Keratinocyte (primary cell): ENCODE measurements around the gene STAG1. TPM values are rescaled to one million over a fixed set of nuclear protein-coding genes. Genes with fewer than 3 reads are reported as not detected.
"Not testable (repeated sequence)": the region's sequence is repeated elsewhere in the genome, so short reads cannot be mapped to it uniquely, and the experiment has no call there.

Experiments
- DNase-seq: peaks from one replicate; pipeline ENCODE4 v3.0.0-alpha.2; 2011; ENCODE audit warnings: low read depth, missing footprints, low spot score
- FAIRE-seq: peaks from 2 replicates; lab custom pipeline; 2011; peaks lifted over from hg19 to GRCh38; lab: Jason Lieb, UNC
- H2AFZ ChIP-seq: 2 replicates; pipeline ENCODE4 v1.6.0; 2012; ENCODE audit warnings: low read length, control low read depth, inconsistent platforms; ENCODE audit not compliant: control insufficient read depth
- H3K27ac ChIP-seq: 2 replicates; pipeline ENCODE4 v1.5.1; 2011; ENCODE audit warnings: low read length; ENCODE audit not compliant: control insufficient read depth, insufficient read depth
- H3K27me3 ChIP-seq: 3 replicates; pipeline ENCODE4 v1.6.0; 2011; ENCODE audit warnings: low read length; ENCODE audit not compliant: control insufficient read depth, insufficient read depth; ENCODE audit errors: extremely low read depth
- H3K36me3 ChIP-seq, 2 experiments: 2 replicates in 1 of 2; 3 replicates in 1 of 2; pipeline ENCODE4 v1.5.1; 2011; ENCODE audit warnings: low read length in 2 of 2, mild to moderate bottlenecking in 1 of 2; ENCODE audit not compliant: control insufficient read depth in 2 of 2, insufficient read depth in 2 of 2; ENCODE audit errors: extremely low read depth in 1 of 2
- H3K4me1 ChIP-seq: 3 replicates; pipeline ENCODE4 v1.5.1; 2011; ENCODE audit warnings: low read length; ENCODE audit not compliant: control insufficient read depth, insufficient read depth; ENCODE audit errors: extremely low read depth
- H3K4me2 ChIP-seq: 3 replicates; pipeline ENCODE4 v1.6.0; 2011; ENCODE audit warnings: low read depth, low read length; ENCODE audit not compliant: control insufficient read depth, insufficient read depth; ENCODE audit errors: extremely low read depth
- H3K4me3 ChIP-seq, 3 experiments: fragments of 200-600 bp in 1 of 3; sonication (generic) in 1 of 3; 2 replicates in 2 of 3; 3 replicates in 1 of 3; pipeline ENCODE4 v1.5.1; 2011 to 2016; ENCODE audit warnings: low read length in 3 of 3, mild to moderate bottlenecking in 3 of 3, control low read depth in 2 of 3, inconsistent platforms in 1 of 3, low read depth in 1 of 3, mixed read lengths in 1 of 3, mixed run types in 1 of 3, moderate library complexity in 1 of 3; ENCODE audit not compliant: control insufficient read depth in 2 of 3, insufficient read depth in 2 of 3; ENCODE audit errors: extremely low read depth in 1 of 3
- H3K79me2 ChIP-seq: 2 replicates; pipeline ENCODE4 v1.6.0; 2012; ENCODE audit warnings: low read length; ENCODE audit not compliant: control insufficient read depth, insufficient read depth
- H3K9ac ChIP-seq: 3 replicates; pipeline ENCODE4 v1.6.0; 2011; ENCODE audit warnings: low read length; ENCODE audit not compliant: control insufficient read depth, insufficient read depth; ENCODE audit errors: extremely low read depth
- H3K9me1 ChIP-seq: 3 replicates; pipeline ENCODE4 v1.6.0; 2011; ENCODE audit warnings: low read length; ENCODE audit not compliant: control insufficient read depth, insufficient read depth; ENCODE audit errors: extremely low read depth
- H3K9me3 ChIP-seq: 2 replicates; pipeline ENCODE4 v1.5.1; 2012; ENCODE audit warnings: low read depth, low read length; ENCODE audit not compliant: control insufficient read depth
- H4K20me1 ChIP-seq: 3 replicates; pipeline ENCODE4 v1.6.0; 2011; ENCODE audit warnings: low read length; ENCODE audit not compliant: control insufficient read depth, insufficient read depth; ENCODE audit errors: extremely low read depth
- EZH2 ChIP-seq: IDR thresholded peaks from one replicate; pipeline ENCODE4 v1.6.1; 2012; ENCODE audit warnings: inconsistent platforms, mild to moderate bottlenecking, low read length, moderate library complexity
- dilution Hi-C: fragments of 300-500 bp; cut with MboI; formaldehyde crosslinking; loops from one replicate; pipeline ENCODE4 v1.7.0; 2020; ENCODE audit warnings: low sequenced_read_pairs; ENCODE audit not compliant: extremely low pct_ligation_motif_present
- polyA plus RNA-seq, 5 experiments: library from polyadenylated mRNA; depleted of rRNA in 3 of 5; stranded (reverse) in 3 of 5; stranded (forward) in 1 of 5; unstranded in 1 of 5; fragments of >200 nt; gene quantifications; 1 replicate in 1 of 5; 2 replicates in 3 of 5; 3 replicates in 1 of 5; pipeline versions ENCODE4 v1.2.1 to v1.2.3, GENCODE V29; 2011 to 2012; ENCODE audit warnings: missing spikeins in 2 of 5, low read depth in 1 of 5, low replicate concordance in 1 of 5
- TF ChIP-seq, protein P1 (sequence below), 3 experiments: IDR thresholded peaks in 1 of 3; conservative IDR thresholded peaks in 1 of 3; optimal IDR thresholded peaks in 1 of 3; 2 replicates in 2 of 3; 3 replicates in 1 of 3; pipeline versions ENCODE3 to v1.5.1; 2011; ENCODE audit warnings: low read length in 3 of 3, mild to moderate bottlenecking in 3 of 3, moderate library complexity in 2 of 3, control low read depth in 1 of 3, inconsistent platforms in 1 of 3; ENCODE audit not compliant: insufficient read depth in 2 of 3; ENCODE audit errors: extremely low read depth in 1 of 3

Gene STAG1
- polyA plus RNA-seq, 1 donor (not counting 4 experiments of a cell fraction or from before 2014, with no cell fraction given) = 11.8 TPM

DNA sequence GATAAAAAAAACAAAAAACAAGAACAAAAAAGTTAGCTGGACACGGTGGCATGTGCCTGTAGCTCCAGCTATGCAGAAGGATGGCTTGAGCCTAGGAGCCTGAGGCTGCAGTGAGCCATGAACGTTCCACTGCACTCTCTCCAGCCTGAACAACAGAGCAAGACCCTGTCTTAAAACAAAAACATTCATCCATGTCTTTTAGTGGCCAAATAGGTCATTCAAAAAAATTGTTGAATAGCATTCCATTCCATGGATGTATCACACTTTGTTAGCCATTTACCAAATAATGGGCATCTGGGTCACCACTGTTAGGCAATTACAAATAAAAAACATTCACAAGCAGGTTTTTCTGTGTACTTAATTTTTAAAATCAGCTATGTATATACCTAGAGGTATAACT is 139.7 kb downstream of the STAG1 start:
- Histone ChIP-seq H3K9me3 (no peaks in the 10 kb centered on the region), H3K79me2 (no peaks in the 10 kb centered on the region), H2AFZ (no peak overlapping the region), H3K4me2 (no peak overlapping the region), H3K4me1 (no peaks in the 10 kb centered on the region), H3K27me3 (no peaks in the 10 kb centered on the region), H3K27ac (no peak overlapping the region), H3K4me3 (no peak overlapping the region), H3K36me3 (no peaks in the 10 kb centered on the region), H3K9ac (no peak overlapping the region), H4K20me1 (no peaks in the 10 kb centered on the region), H3K9me1 (no peaks in the 10 kb centered on the region)
- DNase-seq = no peak
- dilution Hi-C loops = no loop called here
- FAIRE-seq = no peak
- TF ChIP-seq, protein P1, sequence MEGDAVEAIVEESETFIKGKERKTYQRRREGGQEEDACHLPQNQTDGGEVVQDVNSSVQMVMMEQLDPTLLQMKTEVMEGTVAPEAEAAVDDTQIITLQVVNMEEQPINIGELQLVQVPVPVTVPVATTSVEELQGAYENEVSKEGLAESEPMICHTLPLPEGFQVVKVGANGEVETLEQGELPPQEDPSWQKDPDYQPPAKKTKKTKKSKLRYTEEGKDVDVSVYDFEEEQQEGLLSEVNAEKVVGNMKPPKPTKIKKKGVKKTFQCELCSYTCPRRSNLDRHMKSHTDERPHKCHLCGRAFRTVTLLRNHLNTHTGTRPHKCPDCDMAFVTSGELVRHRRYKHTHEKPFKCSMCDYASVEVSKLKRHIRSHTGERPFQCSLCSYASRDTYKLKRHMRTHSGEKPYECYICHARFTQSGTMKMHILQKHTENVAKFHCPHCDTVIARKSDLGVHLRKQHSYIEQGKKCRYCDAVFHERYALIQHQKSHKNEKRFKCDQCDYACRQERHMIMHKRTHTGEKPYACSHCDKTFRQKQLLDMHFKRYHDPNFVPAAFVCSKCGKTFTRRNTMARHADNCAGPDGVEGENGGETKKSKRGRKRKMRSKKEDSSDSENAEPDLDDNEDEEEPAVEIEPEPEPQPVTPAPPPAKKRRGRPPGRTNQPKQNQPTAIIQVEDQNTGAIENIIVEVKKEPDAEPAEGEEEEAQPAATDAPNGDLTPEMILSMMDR (optimal IDR thresholded peaks at IDR 0.05 in 1 of 3, IDR thresholded peaks at IDR 0.05 in 1 of 3, conservative IDR thresholded peaks at IDR 0.05 in 1 of 3; ENCODE audit: extremely low read depth in 1 of 3, insufficient read depth in 2 of 3, low read length in 3 of 3) = no peak
- TF ChIP-seq EZH2 = no peak

DNA sequence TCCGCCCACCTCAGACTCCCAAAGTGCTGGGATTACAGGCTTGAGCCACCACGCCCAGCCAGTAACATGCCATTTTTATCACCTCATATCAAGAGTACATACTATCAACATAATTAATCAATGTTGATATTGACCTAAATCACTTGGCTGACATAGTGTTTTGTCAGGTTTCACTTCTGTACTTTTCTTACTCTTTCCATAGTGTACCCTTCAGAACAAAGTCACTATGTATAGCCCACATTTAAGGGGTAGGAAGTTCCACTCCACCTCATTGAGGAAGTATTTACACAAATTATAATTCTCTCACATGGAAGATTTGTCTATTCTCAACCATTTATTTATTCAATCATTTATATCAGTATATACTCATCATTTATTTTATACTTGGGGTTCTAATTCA is 145.2 kb downstream of the STAG1 start:
- H3K36me3 ChIP-seq = no peaks in the 10 kb centered on the region
- DNase-seq (no peak), FAIRE-seq (no peak)
- H3K9ac ChIP-seq = no peak overlapping the region
- no peak overlapping the region for H3K4me3 ChIP-seq
- dilution Hi-C loops = no loop called here
- no peaks in the 10 kb centered on the region for H3K79me2 ChIP-seq
- TF ChIP-seq EZH2 = no peak
- TF ChIP-seq, protein P1 (optimal IDR thresholded peaks at IDR 0.05 in 1 of 3, IDR thresholded peaks at IDR 0.05 in 1 of 3, conservative IDR thresholded peaks at IDR 0.05 in 1 of 3; ENCODE audit: extremely low read depth in 1 of 3, insufficient read depth in 2 of 3, low read length in 3 of 3) = no peak
- H2AFZ ChIP-seq = no peak overlapping the region
- no peaks in the 10 kb centered on the region for H3K9me1 ChIP-seq
- no peaks in the 10 kb centered on the region for H3K4me1 ChIP-seq
- H3K9me3 ChIP-seq = no peaks in the 10 kb centered on the region
- no peak overlapping the region for H3K27ac ChIP-seq
- H4K20me1 ChIP-seq = no peaks in the 10 kb centered on the region
- H3K27me3 ChIP-seq = no peaks in the 10 kb centered on the region
- no peak overlapping the region for H3K4me2 ChIP-seq

DNA sequence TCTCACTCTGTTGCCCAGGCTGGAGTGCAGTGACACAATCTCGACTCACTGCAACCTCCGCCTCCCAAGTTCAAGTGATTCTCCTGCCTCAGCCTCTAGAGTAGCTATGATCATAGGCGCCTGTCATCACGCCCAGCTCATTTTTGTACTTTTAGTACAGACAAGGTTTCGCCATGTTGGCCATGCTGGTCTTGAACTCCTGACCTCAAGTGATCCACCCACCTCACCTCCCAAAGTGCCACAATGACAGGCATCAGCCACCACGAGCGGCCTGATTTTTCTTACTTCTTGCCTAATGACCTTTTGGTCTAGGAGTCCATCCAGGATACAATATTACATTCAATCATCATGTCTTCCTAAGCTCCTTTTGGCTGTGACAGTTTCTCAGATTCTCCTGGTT is 146.0 kb downstream of the STAG1 start:
- H3K27me3 ChIP-seq, H2AFZ ChIP-seq, H3K4me1 ChIP-seq, H4K20me1 ChIP-seq, H3K79me2 ChIP-seq, H3K9me1 ChIP-seq, H3K4me3 ChIP-seq, H3K4me2 ChIP-seq, H3K9ac ChIP-seq, DNase-seq, H3K27ac ChIP-seq, dilution Hi-C loops, H3K36me3 ChIP-seq, FAIRE-seq, H3K9me3 ChIP-seq: not testable (repeated sequence)
